ENCODE results near the gene ANKRD11.

ANKRD11 gene

DNA sequence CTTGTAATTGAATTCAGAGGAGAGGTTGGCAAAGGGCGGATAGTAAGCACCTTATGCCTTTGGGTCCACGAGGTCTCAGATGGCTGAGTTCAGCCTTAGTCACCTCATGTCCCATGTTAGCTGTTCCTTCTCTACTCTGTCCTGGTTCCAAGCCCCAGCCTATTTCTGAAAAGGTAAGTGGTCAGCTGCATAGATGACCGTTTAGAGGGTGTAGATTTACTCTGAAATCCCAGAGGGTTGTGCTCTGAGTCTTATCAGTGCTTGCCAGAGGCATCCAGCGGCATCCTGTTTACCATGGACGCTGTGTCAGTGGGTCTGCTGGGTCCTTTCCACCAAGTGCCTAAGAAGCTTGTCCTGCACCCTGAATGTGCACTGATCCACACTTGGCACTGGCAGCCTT is 271.0 kb downstream of the ANKRD11 start:
- no peak for DNase-seq
